WTC11 (cell line): ENCODE data around the gene C1orf167. TPM values are rescaled to one million over a fixed set of nuclear protein-coding genes. Genes with fewer than 3 reads are reported as not detected.

Experiments used
- ATAC-seq: fragments of 200-7000 bp; cut with Tn5 transposase; 2 replicates; pipeline ENCODE4 v1.10.0; 2021; ENCODE audit warnings: mild to moderate bottlenecking, moderate library complexity
- CTCF ChIA-PET: fragments of 300-600 bp; sonication (Branson Sonifier 250); formaldehyde crosslinking; loops from one replicate; lab custom pipeline; 2021; ENCODE audit warnings: antibody characterized with exemption; lab: Charles Lee
- POLR2A ChIA-PET: fragments of 350-600 bp; sonication (Branson Sonifier 250); formaldehyde crosslinking; loops from one replicate; lab custom pipeline; 2021; ENCODE audit warnings: antibody characterized with exemption; lab: Charles Lee
- DNase-seq: peaks from one replicate; pipeline ENCODE4 v3.0.0; 2021; ENCODE audit warnings: low spot score
- H3K27ac Mint-ChIP-seq: 2 replicates; pipeline ENCODE4 v1.8.0; 2021; ENCODE audit warnings: mixed read lengths
- H3K27me3 Mint-ChIP-seq: 2 replicates; pipeline ENCODE4 v1.8.0; 2021; ENCODE audit warnings: low read depth, mild to moderate bottlenecking, moderate library complexity, mixed read lengths
- H3K36me3 Mint-ChIP-seq: 2 replicates; pipeline ENCODE4 v1.8.0; 2021; ENCODE audit warnings: mixed read lengths
- H3K4me1 Mint-ChIP-seq: 2 replicates; pipeline ENCODE4 v1.8.0; 2022; ENCODE audit warnings: mixed read lengths
- H3K4me3 Mint-ChIP-seq: 2 replicates; pipeline ENCODE4 v1.8.0; 2021; ENCODE audit warnings: mild to moderate bottlenecking, moderate library complexity, mixed read lengths
- H3K9me3 Mint-ChIP-seq: 2 replicates; pipeline ENCODE4 v1.8.0; 2021; ENCODE audit warnings: mixed read lengths
- CBFB ChIP-seq: sonication (generic); formaldehyde crosslinking; IDR thresholded peaks from 2 replicates; pipeline ENCODE4 v1.8.1; 2022; ENCODE audit warnings: mild to moderate bottlenecking, low read depth, missing genetic modification reagents
- CDX4 ChIP-seq: fragments of 250-450 bp; sonication (Bioruptor Pico); IDR thresholded peaks from 2 replicates; pipeline ENCODE4 v1.9.0; 2021; ENCODE audit warnings: moderate library complexity, mild to moderate bottlenecking, inconsistent platforms, borderline replicate concordance
- CTCF ChIP-seq: fragments of 200-600 bp; IDR thresholded peaks from 2 replicates; pipeline ENCODE4 v1.8.0; 2022; ENCODE audit warnings: antibody characterized with exemption
- E2F1 ChIP-seq: sonication (generic); formaldehyde crosslinking; IDR thresholded peaks from 2 replicates; pipeline ENCODE4 v1.8.0; 2022; ENCODE audit warnings: mild to moderate bottlenecking, missing genetic modification reagents
- HMGA2 ChIP-seq: fragments of 250-450 bp; sonication (Bioruptor Pico); IDR thresholded peaks from 2 replicates; pipeline ENCODE4 v1.4.0; 2021; ENCODE audit warnings: mild to moderate bottlenecking, moderate library complexity
- IRF2 ChIP-seq: sonication (generic); formaldehyde crosslinking; IDR thresholded peaks from 2 replicates; pipeline ENCODE4 v1.8.0; 2022; ENCODE audit warnings: low read depth, missing genetic modification reagents, borderline replicate concordance
- MXD4 ChIP-seq: fragments of 250-450 bp; sonication (Bioruptor Pico); IDR thresholded peaks from 2 replicates; pipeline ENCODE4 v1.8.0; 2021; ENCODE audit warnings: mild to moderate bottlenecking, moderate library complexity, borderline replicate concordance
- NR2C2 ChIP-seq: sonication (generic); formaldehyde crosslinking; IDR thresholded peaks from 2 replicates; pipeline ENCODE4 v1.8.0; 2022; ENCODE audit warnings: mild to moderate bottlenecking, missing genetic modification reagents
- PREB ChIP-seq: sonication (generic); formaldehyde crosslinking; IDR thresholded peaks from 2 replicates; pipeline ENCODE4 v1.8.1; 2022; ENCODE audit warnings: mild to moderate bottlenecking, missing genetic modification reagents, moderate library complexity, borderline replicate concordance
- RELA ChIP-seq: sonication (generic); formaldehyde crosslinking; IDR thresholded peaks from 2 replicates; pipeline ENCODE4 v1.8.1; 2022; ENCODE audit warnings: missing genetic modification reagents, mild to moderate bottlenecking, borderline replicate concordance
- SOX15 ChIP-seq: fragments of 250-450 bp; sonication (Bioruptor Pico); IDR thresholded peaks from 2 replicates; pipeline ENCODE4 v1.9.0; 2021; ENCODE audit warnings: mild to moderate bottlenecking
- TCF7 ChIP-seq: sonication (generic); formaldehyde crosslinking; IDR thresholded peaks from 2 replicates; pipeline ENCODE4 v1.8.0; 2022; ENCODE audit warnings: mild to moderate bottlenecking, low read depth, missing genetic modification reagents, moderate library complexity
- ZNF219 ChIP-seq: sonication (generic); formaldehyde crosslinking; IDR thresholded peaks from 2 replicates; pipeline ENCODE4 v1.8.0; 2023; ENCODE audit warnings: missing genetic modification reagents, mild to moderate bottlenecking, borderline replicate concordance
- ZNF232 ChIP-seq: sonication (generic); formaldehyde crosslinking; IDR thresholded peaks from 2 replicates; pipeline ENCODE4 v1.8.0; 2022; ENCODE audit warnings: mild to moderate bottlenecking, missing genetic modification reagents
- total RNA-seq: library from RNA; stranded (reverse); gene quantifications from 3 replicates; pipeline ENCODE4 v1.2.3, GENCODE V29; 2021
- TF ChIP-seq, protein P1 (sequence below): sonication (generic); formaldehyde crosslinking; IDR thresholded peaks from 2 replicates; pipeline ENCODE4 v1.8.1; 2023; ENCODE audit warnings: mild to moderate bottlenecking, missing genetic modification reagents
- TF ChIP-seq, protein P2 (sequence below): fragments of 250-450 bp; sonication (Bioruptor Pico); conservative IDR thresholded peaks from 2 replicates; pipeline ENCODE4 v1.9.0; 2021; ENCODE audit warnings: mild to moderate bottlenecking
- TF ChIP-seq, protein P3 (sequence below): fragments of 250-450 bp; sonication (Bioruptor Pico); IDR thresholded peaks from 2 replicates; pipeline ENCODE4 v2.1.2; 2022; ENCODE audit warnings: mild to moderate bottlenecking, moderate library complexity
- TF ChIP-seq, protein P4 (sequence below): sonication (generic); formaldehyde crosslinking; IDR thresholded peaks from 2 replicates; pipeline ENCODE4 v1.8.0; 2022; ENCODE audit warnings: mild to moderate bottlenecking, missing genetic modification reagents

The C1orf167 gene
- total RNA-seq, 1 experiment from 2014 or later: 1.2 TPM

GRCh38 chr1:11765661-11766428 lies 3.9 kb downstream of the C1orf167 start (continued):
- TF ChIP-seq RELA (CRISPR knock-in tag) (no peak), MXD4 (CRISPR knock-in tag) (no peak), HMGA2 (no peak), ZNF219 (no peak), SOX15 (CRISPR knock-in tag) (no peak), E2F1 (no peak), ZNF232 (no peak), NR2C2 (CRISPR knock-in tag) (no peak)
- TF ChIP-seq, protein P1, sequence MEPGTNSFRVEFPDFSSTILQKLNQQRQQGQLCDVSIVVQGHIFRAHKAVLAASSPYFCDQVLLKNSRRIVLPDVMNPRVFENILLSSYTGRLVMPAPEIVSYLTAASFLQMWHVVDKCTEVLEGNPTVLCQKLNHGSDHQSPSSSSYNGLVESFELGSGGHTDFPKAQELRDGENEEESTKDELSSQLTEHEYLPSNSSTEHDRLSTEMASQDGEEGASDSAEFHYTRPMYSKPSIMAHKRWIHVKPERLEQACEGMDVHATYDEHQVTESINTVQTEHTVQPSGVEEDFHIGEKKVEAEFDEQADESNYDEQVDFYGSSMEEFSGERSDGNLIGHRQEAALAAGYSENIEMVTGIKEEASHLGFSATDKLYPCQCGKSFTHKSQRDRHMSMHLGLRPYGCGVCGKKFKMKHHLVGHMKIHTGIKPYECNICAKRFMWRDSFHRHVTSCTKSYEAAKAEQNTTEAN: no peak

DNA sequence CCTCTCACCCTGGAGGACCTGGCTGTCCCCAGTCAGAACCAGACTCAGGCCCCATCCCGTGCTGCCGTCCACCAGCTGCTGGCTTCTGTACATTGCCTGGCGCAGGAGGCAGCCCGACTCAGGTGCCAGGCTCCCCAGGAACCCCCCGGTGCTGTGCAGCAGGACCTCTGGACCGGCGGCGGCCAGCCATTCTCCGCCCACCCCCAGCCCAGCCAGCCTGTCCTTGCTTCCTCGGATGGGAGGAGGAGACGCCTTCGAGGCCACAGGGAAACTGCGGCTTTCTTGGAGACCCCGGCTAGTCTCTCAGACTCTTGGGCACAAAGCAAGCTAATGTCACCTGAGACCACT lies 4.4 kb downstream of the C1orf167 start:
- ChIA-PET POLR2A (no interaction called here), CTCF (interaction anchor here (1.1 to 7.1 kb wide), 4 partner anchors 10 to 121 kb away, joined by 3 to 41 read pairs (median 6); partner anchors contain the start of genes FBXO2 and FBXO44)
- H3K4me3 Mint-ChIP-seq: no peak overlapping the region
- no peaks in the 10 kb centered on the region for H3K9me3 Mint-ChIP-seq
- H3K27ac Mint-ChIP-seq: no peak overlapping the region
- TF ChIP-seq TCF7 (CRISPR knock-in tag) (no peak), PREB (no peak), CTCF (no peak), CBFB (CRISPR knock-in tag) (no peak), CDX4 (CRISPR knock-in tag) (no peak), IRF2 (CRISPR knock-in tag) (no peak)
- TF ChIP-seq, protein P2, sequence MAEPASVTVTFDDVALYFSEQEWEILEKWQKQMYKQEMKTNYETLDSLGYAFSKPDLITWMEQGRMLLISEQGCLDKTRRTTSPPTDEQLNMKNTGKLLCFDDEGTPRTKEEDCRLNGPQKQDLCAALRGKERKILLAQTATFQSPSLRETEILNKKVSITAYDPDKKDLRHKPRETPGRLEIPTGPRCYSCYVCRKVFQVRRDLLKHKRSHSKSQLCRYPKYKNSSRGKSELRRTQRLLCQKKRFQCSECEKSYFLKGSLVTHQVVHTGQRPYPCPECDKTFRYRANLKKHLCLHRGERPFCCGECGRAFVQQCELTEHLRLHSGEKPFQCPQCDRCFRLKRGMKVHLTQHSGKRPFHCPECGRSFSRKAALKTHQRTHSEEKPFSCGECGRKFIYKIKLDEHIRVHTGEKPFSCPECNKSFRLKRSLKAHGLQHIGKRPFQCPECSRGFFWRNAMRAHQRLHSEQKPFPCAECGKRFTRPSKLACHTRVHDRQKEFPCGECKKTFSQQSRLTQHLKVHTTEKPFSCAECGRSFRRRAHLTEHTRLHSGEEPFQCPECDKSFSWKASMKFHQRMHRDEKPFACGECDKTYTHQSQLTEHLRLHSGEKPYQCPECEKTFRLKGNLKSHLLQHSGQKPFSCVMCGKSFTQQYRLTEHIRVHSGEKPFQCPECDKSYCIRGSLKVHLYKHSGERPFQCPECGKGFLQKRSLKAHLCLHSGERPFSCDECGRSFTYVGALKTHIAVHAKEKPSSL (CRISPR knock-in tag): no peak
- TF ChIP-seq, protein P3, sequence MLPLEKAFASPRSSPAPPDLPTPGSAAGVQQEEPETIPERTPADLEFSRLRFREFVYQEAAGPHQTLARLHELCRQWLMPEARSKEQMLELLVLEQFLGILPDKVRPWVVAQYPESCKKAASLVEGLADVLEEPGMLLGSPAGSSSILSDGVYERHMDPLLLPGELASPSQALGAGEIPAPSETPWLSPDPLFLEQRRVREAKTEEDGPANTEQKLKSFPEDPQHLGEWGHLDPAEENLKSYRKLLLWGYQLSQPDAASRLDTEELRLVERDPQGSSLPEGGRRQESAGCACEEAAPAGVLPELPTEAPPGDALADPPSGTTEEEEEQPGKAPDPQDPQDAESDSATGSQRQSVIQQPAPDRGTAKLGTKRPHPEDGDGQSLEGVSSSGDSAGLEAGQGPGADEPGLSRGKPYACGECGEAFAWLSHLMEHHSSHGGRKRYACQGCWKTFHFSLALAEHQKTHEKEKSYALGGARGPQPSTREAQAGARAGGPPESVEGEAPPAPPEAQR (CRISPR knock-in tag): no peak
- TF ChIP-seq, protein P4, sequence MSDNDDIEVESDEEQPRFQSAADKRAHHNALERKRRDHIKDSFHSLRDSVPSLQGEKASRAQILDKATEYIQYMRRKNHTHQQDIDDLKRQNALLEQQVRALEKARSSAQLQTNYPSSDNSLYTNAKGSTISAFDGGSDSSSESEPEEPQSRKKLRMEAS (CRISPR knock-in tag): no peak
- no peak for ATAC-seq
- no peaks in the 10 kb centered on the region for H3K36me3 Mint-ChIP-seq
- DNase-seq: no peak
- peaks cover 10% of the 10 kb centered on the region for H3K4me1 Mint-ChIP-seq
- peaks cover 23% of the 10 kb centered on the region for H3K27me3 Mint-ChIP-seq
